Measurements from ENCODE around the gene DHRS3.

Gene DHRS3

DNA sequence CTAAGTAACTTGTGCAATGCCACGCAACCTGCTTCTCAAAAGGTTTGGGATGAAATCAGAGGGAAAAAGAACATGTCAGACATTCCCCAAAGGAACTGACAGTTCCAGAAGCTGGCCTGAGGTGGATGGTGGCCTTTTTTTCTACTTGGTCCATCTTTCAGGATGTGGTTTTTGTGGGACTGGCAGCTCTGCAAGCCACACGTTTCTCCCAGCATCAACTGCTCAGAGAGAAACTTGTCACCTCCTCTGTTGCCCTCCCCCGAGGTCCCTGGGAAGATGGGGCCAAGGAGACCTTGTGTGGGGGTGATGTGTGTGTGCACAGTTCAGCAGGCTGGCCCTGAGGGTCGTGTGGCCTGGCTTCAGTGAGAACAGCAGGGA, 2.5 kb upstream of the DHRS3 start:
- Histone ChIP-seq H3K4me3 (no peak overlapping the region), H3K27ac (peak overlapping the region; percentile 97 to 98)
- DNase-seq (ENCODE audit: low spot score) = no peak
- TF ChIP-seq, protein P1, sequence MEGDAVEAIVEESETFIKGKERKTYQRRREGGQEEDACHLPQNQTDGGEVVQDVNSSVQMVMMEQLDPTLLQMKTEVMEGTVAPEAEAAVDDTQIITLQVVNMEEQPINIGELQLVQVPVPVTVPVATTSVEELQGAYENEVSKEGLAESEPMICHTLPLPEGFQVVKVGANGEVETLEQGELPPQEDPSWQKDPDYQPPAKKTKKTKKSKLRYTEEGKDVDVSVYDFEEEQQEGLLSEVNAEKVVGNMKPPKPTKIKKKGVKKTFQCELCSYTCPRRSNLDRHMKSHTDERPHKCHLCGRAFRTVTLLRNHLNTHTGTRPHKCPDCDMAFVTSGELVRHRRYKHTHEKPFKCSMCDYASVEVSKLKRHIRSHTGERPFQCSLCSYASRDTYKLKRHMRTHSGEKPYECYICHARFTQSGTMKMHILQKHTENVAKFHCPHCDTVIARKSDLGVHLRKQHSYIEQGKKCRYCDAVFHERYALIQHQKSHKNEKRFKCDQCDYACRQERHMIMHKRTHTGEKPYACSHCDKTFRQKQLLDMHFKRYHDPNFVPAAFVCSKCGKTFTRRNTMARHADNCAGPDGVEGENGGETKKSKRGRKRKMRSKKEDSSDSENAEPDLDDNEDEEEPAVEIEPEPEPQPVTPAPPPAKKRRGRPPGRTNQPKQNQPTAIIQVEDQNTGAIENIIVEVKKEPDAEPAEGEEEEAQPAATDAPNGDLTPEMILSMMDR (IDR thresholded peaks at IDR 0.05) = no peak

DNA sequence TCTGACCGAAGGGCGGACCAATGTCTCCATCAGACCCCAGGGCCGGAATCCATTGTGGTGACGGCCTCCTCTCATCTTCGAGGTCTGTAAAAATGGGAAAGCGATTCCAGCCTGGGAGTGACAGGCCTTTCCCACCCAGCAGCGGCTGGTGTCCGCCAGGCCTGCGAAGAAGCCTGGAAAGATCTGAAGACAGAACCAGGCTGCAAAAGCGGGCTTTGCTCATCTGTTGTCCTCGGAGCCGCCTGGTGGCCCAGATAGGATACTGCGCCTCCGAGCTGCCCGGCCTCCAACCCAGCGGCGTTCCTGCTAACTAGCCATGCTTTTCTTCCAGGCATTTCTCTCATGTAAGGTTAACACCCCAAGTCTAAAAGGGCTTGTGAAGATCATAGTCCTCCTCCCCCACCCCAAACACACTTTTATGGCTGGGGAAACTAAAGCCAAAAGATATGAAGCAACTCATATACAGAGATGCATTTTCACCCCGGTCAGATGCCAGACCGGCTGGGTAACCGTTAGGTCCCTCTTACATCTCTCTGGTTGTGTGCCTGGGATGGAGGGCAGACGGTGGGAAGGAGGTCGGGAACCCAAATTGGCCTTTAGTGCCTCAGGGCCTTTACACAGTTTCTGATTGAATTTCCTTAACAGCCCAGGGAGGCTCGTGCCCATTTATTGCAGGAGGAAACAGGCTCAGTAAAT, 1.9 kb upstream of the DHRS3 start:
- peak overlapping the region; percentile 97 to 98 for H3K27ac ChIP-seq
- peak; percentile 90 for DNase-seq (ENCODE audit: low spot score)
- TF ChIP-seq, protein P1 (IDR thresholded peaks at IDR 0.05) = peak; percentile 88
- H3K4me3 ChIP-seq = peak overlapping the region; percentile 97

DNA sequence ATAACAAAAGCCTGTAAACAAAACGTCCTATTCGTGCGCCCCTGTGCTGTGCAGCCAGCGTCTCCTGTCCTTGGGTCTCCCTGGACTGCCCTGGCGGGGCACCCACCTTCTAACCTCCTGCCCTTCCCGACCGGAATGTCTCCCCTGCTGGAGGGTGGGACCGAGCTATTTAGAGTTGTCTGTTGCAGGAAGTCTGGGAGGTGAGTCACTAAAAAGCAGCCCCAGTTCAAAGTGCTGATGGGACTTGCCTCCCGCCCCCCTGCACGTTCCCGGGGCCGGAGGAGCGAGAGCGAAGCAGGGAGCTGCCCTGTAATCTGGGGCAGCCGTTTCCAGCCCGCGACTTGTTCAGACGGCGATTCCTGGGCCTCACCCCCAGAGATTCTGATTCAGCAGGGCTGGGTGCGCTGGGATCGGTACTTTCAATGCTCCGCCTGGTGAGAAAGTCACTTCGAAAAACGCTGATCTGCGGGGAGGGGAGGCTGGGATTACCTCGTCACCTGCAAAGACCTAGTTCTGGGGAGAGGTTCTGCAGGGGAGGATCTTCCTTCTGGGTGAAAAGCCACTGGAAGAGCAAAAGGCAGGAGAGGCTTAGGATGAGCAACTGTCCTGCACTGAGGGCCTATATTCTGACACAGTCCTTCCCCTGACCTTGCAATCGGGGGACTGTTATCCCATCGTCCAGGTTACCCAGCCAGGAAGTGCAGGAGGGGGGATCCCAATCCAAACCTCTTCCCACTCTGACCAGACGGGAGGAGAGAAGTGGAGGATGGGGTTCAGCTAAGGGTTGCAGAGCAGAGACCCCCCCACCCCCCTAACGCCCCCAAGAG, 1.2 kb upstream of the DHRS3 start:
- DNase-seq (ENCODE audit: low spot score) = peak; percentile 93
- H3K27ac ChIP-seq = peak overlapping the region; percentile 97 to 98
- TF ChIP-seq, protein P1 (IDR thresholded peaks at IDR 0.05) = no peak
- H3K4me3 ChIP-seq = peak overlapping the region; percentile 97

DNA sequence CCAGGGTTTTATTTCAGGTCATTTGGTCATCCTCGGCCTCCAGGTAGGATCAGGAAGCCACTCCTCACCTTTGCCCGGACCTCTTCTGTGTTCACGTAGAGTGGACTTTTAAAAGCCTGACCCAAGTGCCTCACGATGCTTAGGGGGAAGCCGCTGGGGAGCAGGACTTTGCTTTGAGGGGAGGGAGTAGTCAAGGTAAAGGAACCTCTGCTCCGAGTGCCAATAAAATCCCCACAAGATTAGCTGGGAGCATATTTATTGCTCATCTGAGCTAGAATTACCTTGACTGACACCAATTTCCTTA, 603 bp upstream of the DHRS3 start:
- no peak for DNase-seq (ENCODE audit: low spot score)
- Histone ChIP-seq H3K27ac (peak overlapping the region; percentile 97 to 98), H3K4me3 (peak overlapping the region; percentile 97)
- TF ChIP-seq, protein P1 (IDR thresholded peaks at IDR 0.05) = no peak

DNA sequence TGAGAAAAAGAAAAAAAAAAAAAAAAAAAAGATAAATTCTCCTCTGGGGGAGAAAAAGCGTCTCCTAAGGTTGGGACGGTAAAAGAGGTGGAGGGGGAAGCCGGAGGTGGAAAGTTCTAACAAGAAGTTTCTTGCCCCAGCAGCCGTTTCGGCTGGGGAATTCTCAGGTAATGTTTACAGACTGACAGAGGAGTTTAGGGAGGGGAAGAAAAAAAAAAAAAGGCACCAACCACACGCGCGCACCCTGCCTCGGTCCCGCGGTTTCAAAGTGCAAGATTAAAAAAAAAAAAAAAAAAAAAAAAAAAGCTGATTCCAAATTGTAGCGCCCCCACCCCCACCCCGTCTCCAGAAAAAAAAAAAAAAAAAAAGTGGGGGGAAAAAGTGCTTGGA, 504 bp downstream of the DHRS3 start:
- peak overlapping the region; percentile 97 for H3K4me3 ChIP-seq
- H3K27ac ChIP-seq = peak overlapping the region; percentile 98 to 99
- TF ChIP-seq, protein P1 (IDR thresholded peaks at IDR 0.05) = no peak
- no peak for DNase-seq (ENCODE audit: low spot score)

DNA sequence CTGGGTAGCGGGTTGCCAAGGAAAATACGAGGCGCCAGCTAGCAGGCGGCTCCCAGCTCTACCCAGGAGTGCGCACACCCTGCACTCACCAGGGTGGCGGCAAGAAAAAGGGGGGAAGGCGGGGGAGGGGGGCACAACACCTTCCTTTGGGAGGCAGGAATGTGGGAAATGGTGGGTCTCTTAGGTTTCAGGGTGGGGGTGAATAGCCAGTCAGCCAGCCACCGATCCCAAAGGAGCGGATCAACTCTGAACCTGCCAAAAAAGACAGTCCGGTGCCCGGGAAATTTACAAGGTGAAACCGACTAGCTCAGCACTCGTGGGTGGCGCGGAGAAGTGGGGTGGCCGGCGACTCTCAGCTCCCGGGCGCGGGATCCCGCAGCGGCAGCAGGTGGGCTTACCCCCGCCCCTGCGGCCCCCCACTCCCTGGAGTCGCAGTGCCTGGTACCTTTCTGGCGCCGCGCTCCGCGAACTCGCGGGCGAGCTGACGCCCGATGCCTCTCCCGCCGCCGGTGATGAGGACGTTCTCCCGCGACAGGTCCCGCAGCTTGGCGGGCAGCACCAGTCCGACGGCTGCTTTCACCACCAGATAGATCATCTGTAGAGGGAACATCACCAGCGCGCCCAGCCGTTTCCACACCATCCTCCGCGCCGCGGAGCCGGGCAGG, 1.2 kb downstream of the DHRS3 start:
- TF ChIP-seq, protein P1 (IDR thresholded peaks at IDR 0.05) = no peak
- Histone ChIP-seq H3K27ac (peak overlapping the region; percentile 98 to 99), H3K4me3 (peak overlapping the region; percentile 97)
- DNase-seq (ENCODE audit: low spot score) = no peak

Measured in coronary artery (tissue), 2 donors.